ENCODE measurements around the gene C19orf47.

C19orf47 gene

GRCh38 chr19:40393894-40394815 lies 46.0 kb upstream of the C19orf47 start:
- no peaks in the 10 kb centered on the region for H3K36me3 ChIP-seq (ENCODE audit: control insufficient read depth, insufficient read depth, low read length)
- no peak overlapping the region for H2BK120ac ChIP-seq (ENCODE audit: low read depth, low read length)
- no peak overlapping the region for H3K4ac ChIP-seq (ENCODE audit: low read depth, low read length)
- H3K4me3 ChIP-seq (ENCODE audit: low read length): no peak overlapping the region
- no peak overlapping the region for H3K27ac ChIP-seq (ENCODE audit: low read depth, low read length)
- no peak overlapping the region for H3K23ac ChIP-seq (ENCODE audit: low read length)
- no peaks in the 10 kb centered on the region for H3K27me3 ChIP-seq (ENCODE audit: insufficient read depth, low read length, poor library complexity)
- no peak overlapping the region for H4K8ac ChIP-seq (ENCODE audit: low read depth, low read length)
- H3K18ac ChIP-seq (ENCODE audit: low read length): no peak overlapping the region
- whole genome bisulfite sequencing (ENCODE audit: extremely low coverage, insufficient coverage, low lambda C conversion rate): no CpG with 5 or more reads among the region's 41 CpGs
- no peaks in the 10 kb centered on the region for H3K79me2 ChIP-seq (ENCODE audit: control insufficient read depth, insufficient read depth, low read length)
- H3K4me2 ChIP-seq (ENCODE audit: low read length): no peak overlapping the region
- H2BK5ac ChIP-seq (ENCODE audit: low read length): no peak overlapping the region
- no peak overlapping the region for H2BK15ac ChIP-seq (replicated peaks; ENCODE audit: low read depth)
- DNase-seq: no peak
- H3K79me1 ChIP-seq (ENCODE audit: low read length): no peaks in the 10 kb centered on the region
- H3K56ac ChIP-seq (ENCODE audit: low read length): no peak overlapping the region
- H2AK5ac ChIP-seq (ENCODE audit: low read length): no peak overlapping the region
- H4K5ac ChIP-seq (ENCODE audit: low read length): no peak overlapping the region
- no peaks in the 10 kb centered on the region for H3K4me1 ChIP-seq (ENCODE audit: control insufficient read depth, low read depth, low read length)
- no peak overlapping the region for H3K9ac ChIP-seq (ENCODE audit: low read length)

- H3K4ac ChIP-seq (ENCODE audit: low read depth, low read length): no peak overlapping the region
- H2BK15ac ChIP-seq (replicated peaks; ENCODE audit: low read depth): no peak overlapping the region
- H3K27me3 ChIP-seq (ENCODE audit: insufficient read depth, low read length, poor library complexity): no peaks in the 10 kb centered on the region
- no peaks in the 10 kb centered on the region for H3K4me1 ChIP-seq (ENCODE audit: control insufficient read depth, low read depth, low read length)
- no peak overlapping the region for H3K4me2 ChIP-seq (ENCODE audit: low read length)
- no peaks in the 10 kb centered on the region for H3K79me2 ChIP-seq (ENCODE audit: control insufficient read depth, insufficient read depth, low read length)
- no peak overlapping the region for H3K9ac ChIP-seq (ENCODE audit: low read length)
- H3K36me3 ChIP-seq (ENCODE audit: control insufficient read depth, insufficient read depth, low read length): no peaks in the 10 kb centered on the region
- H3K27ac ChIP-seq (ENCODE audit: low read depth, low read length): no peak overlapping the region
- H2BK5ac ChIP-seq (ENCODE audit: low read length): no peak overlapping the region
- no peak overlapping the region for H2AK5ac ChIP-seq (ENCODE audit: low read length)
- no peak overlapping the region for H3K23ac ChIP-seq (ENCODE audit: low read length)
- no peak overlapping the region for H4K8ac ChIP-seq (ENCODE audit: low read depth, low read length)
- DNase-seq: no peak
- no CpG with 5 or more reads among the region's 9 CpGs for WGBS (ENCODE audit: extremely low coverage, insufficient coverage, low lambda C conversion rate)
- no peak overlapping the region for H2BK120ac ChIP-seq (ENCODE audit: low read depth, low read length)
- H3K79me1 ChIP-seq (ENCODE audit: low read length): no peaks in the 10 kb centered on the region
- H3K56ac ChIP-seq (ENCODE audit: low read length): no peak overlapping the region
- no peak overlapping the region for H3K4me3 ChIP-seq (ENCODE audit: low read length)
- H3K18ac ChIP-seq (ENCODE audit: low read length): no peak overlapping the region
- no peak overlapping the region for H4K5ac ChIP-seq (ENCODE audit: low read length)
Observed at GRCh38 chr19:40392894-40393517, 44.8 kb upstream of the C19orf47 start.

- Histone ChIP-seq H2BK15ac (replicated peaks; ENCODE audit: low read depth) (no peak overlapping the region), H2AK5ac (ENCODE audit: low read length) (no peak overlapping the region), H4K8ac (ENCODE audit: low read depth, low read length) (no peak overlapping the region), H3K9ac (ENCODE audit: low read length) (no peak overlapping the region), H4K5ac (ENCODE audit: low read length) (no peak overlapping the region), H2BK120ac (ENCODE audit: low read depth, low read length) (no peak overlapping the region), H2BK5ac (ENCODE audit: low read length) (no peak overlapping the region), H3K27ac (ENCODE audit: low read depth, low read length) (no peak overlapping the region), H3K56ac (ENCODE audit: low read length) (no peak overlapping the region), H3K36me3 (ENCODE audit: control insufficient read depth, insufficient read depth, low read length) (no peaks in the 10 kb centered on the region), H3K23ac (ENCODE audit: low read length) (no peak overlapping the region), H3K4me3 (ENCODE audit: low read length) (no peak overlapping the region), H3K4ac (ENCODE audit: low read depth, low read length) (no peak overlapping the region), H3K27me3 (ENCODE audit: insufficient read depth, low read length, poor library complexity) (no peaks in the 10 kb centered on the region), H3K4me1 (ENCODE audit: control insufficient read depth, low read depth, low read length) (no peaks in the 10 kb centered on the region), H3K18ac (ENCODE audit: low read length) (no peak overlapping the region), H3K79me2 (ENCODE audit: control insufficient read depth, insufficient read depth, low read length) (no peaks in the 10 kb centered on the region), H3K79me1 (ENCODE audit: low read length) (no peaks in the 10 kb centered on the region), H3K4me2 (ENCODE audit: low read length) (no peak overlapping the region)
- WGBS (ENCODE audit: extremely low coverage, insufficient coverage, low lambda C conversion rate): no CpG with 5 or more reads among the region's 8 CpGs
- no peak for DNase-seq
Observed at GRCh38 chr19:40392123-40392522, 43.9 kb upstream of the C19orf47 start.

GRCh38 chr19:40390084-40390742 lies 42.0 kb upstream of the C19orf47 start, which contains the start of gene HIPK4:
Gene HIPK4 (minus strand): TSS chr19:40390181. CDS start chr19:40389902, 279 bp downstream.
- no peak for DNase-seq
- H2BK15ac ChIP-seq (replicated peaks; ENCODE audit: low read depth): no peak within 1 kb of the TSS
- no peak within 1 kb of the TSS for H4K8ac ChIP-seq (ENCODE audit: low read depth, low read length)
- no peak within 1 kb of the TSS for H3K56ac ChIP-seq (ENCODE audit: low read length)
- H2AK5ac ChIP-seq (ENCODE audit: low read length): no peak within 1 kb of the TSS
- H2BK120ac ChIP-seq (ENCODE audit: low read depth, low read length): no peak within 1 kb of the TSS
- H2BK5ac ChIP-seq (ENCODE audit: low read length): no peak within 1 kb of the TSS
- no peaks in the 10 kb centered on the region for H3K36me3 ChIP-seq (ENCODE audit: control insufficient read depth, insufficient read depth, low read length)
- no peaks in the 10 kb centered on the region for H3K27me3 ChIP-seq (ENCODE audit: insufficient read depth, low read length, poor library complexity)
- H3K4me2 ChIP-seq (ENCODE audit: low read length): no peak within 1 kb of the TSS
- WGBS (ENCODE audit: extremely low coverage, insufficient coverage, low lambda C conversion rate): no CpG with 5 or more reads among the region's 10 CpGs
- H3K27ac ChIP-seq (ENCODE audit: low read depth, low read length): no peak within 1 kb of the TSS
- no peak within 1 kb of the TSS for H3K23ac ChIP-seq (ENCODE audit: low read length)
- no peaks in the 10 kb centered on the region for H3K79me1 ChIP-seq (ENCODE audit: low read length)
- no peak within 1 kb of the TSS for H3K18ac ChIP-seq (ENCODE audit: low read length)
- no peak within 1 kb of the TSS for H3K4ac ChIP-seq (ENCODE audit: low read depth, low read length)
- H3K4me1 ChIP-seq (ENCODE audit: control insufficient read depth, low read depth, low read length): no peaks in the 10 kb centered on the region
- H3K9ac ChIP-seq (ENCODE audit: low read length): no peak within 1 kb of the TSS
- no peak within 1 kb of the TSS for H3K4me3 ChIP-seq (ENCODE audit: low read length)
- no peaks in the 10 kb centered on the region for H3K79me2 ChIP-seq (ENCODE audit: control insufficient read depth, insufficient read depth, low read length)
- no peak within 1 kb of the TSS for H4K5ac ChIP-seq (ENCODE audit: low read length)

- Histone ChIP-seq H3K4me2 (ENCODE audit: low read length) (no peak overlapping the region), H2BK5ac (ENCODE audit: low read length) (no peak overlapping the region), H3K27me3 (ENCODE audit: insufficient read depth, low read length, poor library complexity) (no peaks in the 10 kb centered on the region), H3K4ac (ENCODE audit: low read depth, low read length) (no peak overlapping the region), H4K8ac (ENCODE audit: low read depth, low read length) (no peak overlapping the region), H4K5ac (ENCODE audit: low read length) (no peak overlapping the region), H3K4me1 (ENCODE audit: control insufficient read depth, low read depth, low read length) (no peaks in the 10 kb centered on the region), H2AK5ac (ENCODE audit: low read length) (no peak overlapping the region), H3K79me2 (ENCODE audit: control insufficient read depth, insufficient read depth, low read length) (no peaks in the 10 kb centered on the region), H3K79me1 (ENCODE audit: low read length) (no peaks in the 10 kb centered on the region), H3K36me3 (ENCODE audit: control insufficient read depth, insufficient read depth, low read length) (no peaks in the 10 kb centered on the region), H3K4me3 (ENCODE audit: low read length) (no peak overlapping the region), H3K9ac (ENCODE audit: low read length) (no peak overlapping the region), H3K18ac (ENCODE audit: low read length) (no peak overlapping the region), H2BK120ac (ENCODE audit: low read depth, low read length) (no peak overlapping the region), H2BK15ac (replicated peaks; ENCODE audit: low read depth) (no peak overlapping the region), H3K23ac (ENCODE audit: low read length) (no peak overlapping the region), H3K56ac (ENCODE audit: low read length) (no peak overlapping the region), H3K27ac (ENCODE audit: low read depth, low read length) (no peak overlapping the region)
- DNase-seq: no peak
- WGBS (ENCODE audit: extremely low coverage, insufficient coverage, low lambda C conversion rate): no CpG with 5 or more reads among the region's 33 CpGs
Observed at GRCh38 chr19:40389404-40390083, 41.3 kb upstream of the C19orf47 start.

Data from mesendoderm (in vitro differentiated cells).